HAP-1 (cell line): ENCODE measurements around the gene TBX4.

Experiments
- DNase-seq, 2 experiments: peaks; one replicate each; pipeline ENCODE4 v3.0.0-alpha.2; 2016 to 2020; ENCODE audit warnings: low spot score in 2 of 2
- H3K27me3 ChIP-seq: fragments of 250-450 bp; sonication (Bioruptor Pico); 2 replicates; pipeline ENCODE4 v1.5.1; 2020; ENCODE audit warnings: low read depth, mild to moderate bottlenecking, moderate library complexity
- H3K36me3 ChIP-seq: fragments of 250-450 bp; sonication (Bioruptor Pico); replicated peaks from 2 replicates; pipeline ENCODE4 v1.5.1; 2020; ENCODE audit warnings: mild to moderate bottlenecking
- H3K4me1 ChIP-seq: fragments of 250-450 bp; sonication (Bioruptor Pico); 2 replicates; pipeline ENCODE4 v1.5.1; 2020; ENCODE audit warnings: mild to moderate bottlenecking
- H3K4me3 ChIP-seq: fragments of 250-450 bp; sonication (Bioruptor Pico); 2 replicates; pipeline ENCODE4 v1.5.1; 2020; ENCODE audit warnings: mild to moderate bottlenecking, moderate library complexity
- H3K9me3 ChIP-seq: fragments of 250-450 bp; sonication (Bioruptor Pico); 2 replicates; pipeline ENCODE4 v1.5.1; 2020; ENCODE audit warnings: mild to moderate bottlenecking, moderate library complexity
- in situ Hi-C: fragments of 300-500 bp; cut with MboI; formaldehyde crosslinking; loops from 3 replicates; pipeline ENCODE4 v1.14.3; 2020; ENCODE audit warnings: low sequenced_read_pairs, inconsistent platforms, mixed read lengths

TBX4 gene

GRCh38 chr17:61464843-61465180, 12.6 kb downstream of the TBX4 start:
- no peak for DNase-seq
- in situ Hi-C loops = no loop called here
- Histone ChIP-seq H3K4me3 (no peak overlapping the region), H3K27me3 (no peaks in the 10 kb centered on the region), H3K9me3 (no peaks in the 10 kb centered on the region), H3K36me3 (no peaks in the 10 kb centered on the region), H3K4me1 (0 out of 2 replicates have a peak, but pooled peaks cover 4% of the 10 kb centered on the region)

DNA sequence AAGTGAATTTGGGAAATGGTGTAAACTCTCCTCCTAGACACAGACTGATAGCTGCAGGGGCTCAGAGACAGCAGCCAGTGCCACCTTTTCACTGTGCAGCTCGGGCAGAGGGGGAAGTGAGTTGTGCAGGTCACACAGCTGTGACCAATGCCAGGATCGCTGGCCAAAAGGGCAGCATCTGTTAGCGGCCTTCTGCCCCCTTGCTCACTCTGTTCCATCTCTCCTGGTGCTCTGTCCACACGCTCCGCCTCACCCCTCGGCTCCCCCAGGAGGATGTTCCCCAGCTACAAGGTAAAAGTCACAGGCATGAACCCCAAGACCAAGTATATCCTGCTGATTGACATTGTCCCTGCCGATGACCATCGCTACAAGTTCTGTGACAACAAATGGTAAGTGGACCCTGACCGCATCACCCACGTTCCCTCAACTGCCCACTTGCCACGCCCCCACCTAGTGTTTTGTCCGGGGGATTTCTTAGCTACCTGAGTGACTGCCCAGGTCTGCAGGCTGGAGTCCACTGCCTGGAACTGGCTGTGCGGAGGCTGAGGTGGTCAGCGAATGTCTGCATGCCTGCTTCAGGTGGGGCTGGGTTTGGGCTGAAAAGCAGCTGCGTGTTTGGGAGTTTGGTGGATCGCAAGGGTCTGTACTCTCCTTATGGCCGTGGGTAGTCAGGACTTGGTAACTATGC, 13.5 kb downstream of the TBX4 start:
- Histone ChIP-seq H3K36me3 (no peaks in the 10 kb centered on the region), H3K27me3 (no peaks in the 10 kb centered on the region), H3K4me1 (0 out of 2 replicates have a peak, but pooled peaks cover 4% of the 10 kb centered on the region), H3K4me3 (no peak overlapping the region), H3K9me3 (no peaks in the 10 kb centered on the region)
- in situ Hi-C loops = no loop called here
- DNase-seq = no peak

DNA sequence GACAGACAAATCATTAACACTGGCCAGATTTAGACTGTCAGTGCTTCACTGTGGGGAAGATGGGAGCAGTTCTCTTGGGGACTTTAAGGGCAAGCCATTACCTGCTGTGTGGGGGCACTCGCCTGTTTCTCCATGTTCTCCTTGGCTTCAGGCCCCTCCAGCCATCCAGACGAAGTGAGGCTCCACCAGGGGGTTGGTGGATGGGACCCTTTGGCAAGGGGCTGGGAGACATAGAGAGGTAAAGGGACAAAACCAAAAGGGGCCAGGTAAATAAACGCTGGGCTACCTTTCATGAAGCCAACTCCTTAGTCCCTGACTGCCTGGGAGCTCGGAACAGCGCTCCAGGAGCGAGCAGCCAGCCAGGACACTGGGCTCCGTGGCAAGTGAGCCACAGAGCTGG, 14.0 kb downstream of the TBX4 start:
- no peak for DNase-seq
- H3K27me3 ChIP-seq = no peaks in the 10 kb centered on the region
- H3K4me1 ChIP-seq = 0 out of 2 replicates have a peak, but pooled peaks cover 4% of the 10 kb centered on the region
- no peaks in the 10 kb centered on the region for H3K9me3 ChIP-seq
- H3K36me3 ChIP-seq = no peaks in the 10 kb centered on the region
- H3K4me3 ChIP-seq = no peak overlapping the region
- in situ Hi-C loops = no loop called here

GRCh38 chr17:61467416-61468262, 15.4 kb downstream of the TBX4 start:
- no peaks in the 10 kb centered on the region for H3K4me1 ChIP-seq
- peak in 1 of 2 experiments; percentile 67 for DNase-seq
- H3K36me3 ChIP-seq = no peaks in the 10 kb centered on the region
- H3K4me3 ChIP-seq = no peak overlapping the region
- H3K27me3 ChIP-seq = no peaks in the 10 kb centered on the region
- in situ Hi-C loops = no loop called here
- no peaks in the 10 kb centered on the region for H3K9me3 ChIP-seq

DNA sequence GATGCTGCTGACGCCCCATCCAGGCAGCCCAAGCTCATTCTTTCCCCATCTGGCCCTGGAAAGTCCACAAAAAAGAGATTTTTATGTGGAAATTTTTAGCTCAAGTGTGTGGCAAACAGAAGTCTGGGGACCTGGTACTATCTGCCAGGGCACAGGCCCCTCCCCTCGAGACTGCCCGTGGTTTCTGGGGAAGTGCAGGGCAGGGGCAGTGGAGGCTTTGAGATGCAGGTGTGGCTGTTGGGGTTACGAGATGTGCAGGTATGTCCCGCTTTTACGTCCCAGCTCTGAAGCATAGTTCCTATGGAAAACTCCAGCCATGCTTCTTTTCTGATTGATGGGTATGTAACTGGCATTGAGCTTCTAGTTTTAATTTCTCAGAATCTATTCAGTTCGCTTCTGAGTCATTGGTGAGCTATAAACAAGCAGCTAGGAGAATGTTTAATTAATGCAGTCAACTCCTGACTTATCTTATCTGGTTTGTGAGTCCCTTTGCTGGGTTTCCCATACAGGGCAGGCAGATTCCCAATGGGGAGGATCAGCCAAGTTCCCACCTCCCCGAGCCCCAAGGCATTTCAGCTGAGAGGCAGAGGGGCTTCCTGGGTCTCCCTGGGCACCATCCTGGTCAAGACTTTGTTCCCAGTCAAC, 16.2 kb downstream of the TBX4 start:
- H3K36me3 ChIP-seq = no peaks in the 10 kb centered on the region
- no peak overlapping the region for H3K4me3 ChIP-seq
- no peak for DNase-seq
- H3K27me3 ChIP-seq = no peaks in the 10 kb centered on the region
- H3K4me1 ChIP-seq = no peaks in the 10 kb centered on the region
- in situ Hi-C loops = no loop called here
- no peaks in the 10 kb centered on the region for H3K9me3 ChIP-seq

DNA sequence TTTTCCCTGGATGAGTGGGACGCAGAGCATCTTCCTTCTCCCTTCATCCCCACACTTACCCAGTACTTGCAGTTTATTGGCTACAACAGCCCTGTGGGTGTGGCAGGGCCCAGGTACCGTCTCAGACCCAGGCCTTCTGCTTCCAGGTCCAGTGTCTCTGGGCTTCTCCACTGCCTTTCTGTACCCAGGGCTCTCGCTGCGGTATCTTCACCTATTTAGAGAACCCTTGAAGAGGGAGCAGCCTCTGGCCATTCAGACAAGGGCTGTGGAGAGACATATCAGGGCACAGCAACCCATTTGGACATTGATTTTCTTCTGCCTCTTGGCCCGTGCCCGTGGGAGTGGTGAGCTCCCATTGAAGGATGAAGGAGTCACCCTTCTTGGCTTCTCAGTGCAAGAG, 17.3 kb downstream of the TBX4 start:
- no peaks in the 10 kb centered on the region for H3K27me3 ChIP-seq
- in situ Hi-C loops = no loop called here
- no peaks in the 10 kb centered on the region for H3K9me3 ChIP-seq
- DNase-seq = no peak
- no peak overlapping the region for H3K4me3 ChIP-seq
- no peaks in the 10 kb centered on the region for H3K4me1 ChIP-seq
- H3K36me3 ChIP-seq = no peaks in the 10 kb centered on the region

- Histone ChIP-seq H3K27me3 (no peaks in the 10 kb centered on the region), H3K9me3 (no peaks in the 10 kb centered on the region), H3K4me3 (no peak overlapping the region), H3K36me3 (no peaks in the 10 kb centered on the region), H3K4me1 (no peaks in the 10 kb centered on the region)
- in situ Hi-C loops = no loop called here
- no peak for DNase-seq
Measured at GRCh38 chr17:61469949-61470348, 17.7 kb downstream of the TBX4 start.

GRCh38 chr17:61470530-61471136, 18.4 kb downstream of the TBX4 start:
- in situ Hi-C loops = no loop called here
- H3K27me3 ChIP-seq = no peaks in the 10 kb centered on the region
- no peaks in the 10 kb centered on the region for H3K36me3 ChIP-seq
- H3K9me3 ChIP-seq = no peaks in the 10 kb centered on the region
- no peaks in the 10 kb centered on the region for H3K4me1 ChIP-seq
- no peak overlapping the region for H3K4me3 ChIP-seq
- no peak for DNase-seq

- Histone ChIP-seq H3K27me3 (no peaks in the 10 kb centered on the region), H3K9me3 (no peaks in the 10 kb centered on the region), H3K36me3 (no peaks in the 10 kb centered on the region), H3K4me1 (no peaks in the 10 kb centered on the region), H3K4me3 (no peak overlapping the region)
- in situ Hi-C loops = no loop called here
- DNase-seq = no peak
Measured at GRCh38 chr17:61474235-61474927, 22.2 kb downstream of the TBX4 start.

DNA sequence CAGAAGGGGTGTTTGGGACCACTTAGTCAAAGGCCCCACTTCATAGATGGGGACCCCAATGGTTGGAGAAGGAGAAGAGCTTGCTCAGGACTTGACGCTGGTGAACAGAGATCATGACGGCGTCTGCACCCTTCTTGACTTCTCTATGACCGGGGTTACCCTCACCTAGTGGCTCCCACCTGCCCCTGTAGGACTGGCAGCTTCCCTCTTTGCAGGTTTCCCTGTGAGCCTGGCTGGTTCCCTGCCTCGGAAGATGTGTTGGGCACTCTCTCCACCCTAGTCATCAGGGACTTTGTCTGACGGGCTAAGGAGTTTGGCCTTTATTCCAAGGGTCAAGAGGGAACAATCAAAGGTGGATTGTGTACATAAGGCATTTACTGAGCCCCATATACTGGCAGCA, 22.7 kb downstream of the TBX4 start:
- in situ Hi-C loops = no loop called here
- H3K27me3 ChIP-seq = no peaks in the 10 kb centered on the region
- no peak overlapping the region for H3K4me3 ChIP-seq
- no peaks in the 10 kb centered on the region for H3K36me3 ChIP-seq
- no peak for DNase-seq
- H3K4me1 ChIP-seq = no peaks in the 10 kb centered on the region
- H3K9me3 ChIP-seq = no peaks in the 10 kb centered on the region

- DNase-seq = no peak
- no peaks in the 10 kb centered on the region for H3K36me3 ChIP-seq
Measured at GRCh38 chr17:61475726-61476125, 23.5 kb downstream of the TBX4 start.

GRCh38 chr17:61476476-61477203, 24.4 kb downstream of the TBX4 start:
- H3K4me1 ChIP-seq = no peaks in the 10 kb centered on the region
- DNase-seq = no peak
- no peaks in the 10 kb centered on the region for H3K27me3 ChIP-seq
- H3K9me3 ChIP-seq = no peaks in the 10 kb centered on the region
- no peak overlapping the region for H3K4me3 ChIP-seq
- in situ Hi-C loops = no loop called here
- H3K36me3 ChIP-seq = no peaks in the 10 kb centered on the region

More at GRCh38 chr17:61475726-61476125, 23.5 kb downstream of the TBX4 start:
- in situ Hi-C loops = no loop called here
- no peak overlapping the region for H3K4me3 ChIP-seq
- no peaks in the 10 kb centered on the region for H3K9me3 ChIP-seq
- no peaks in the 10 kb centered on the region for H3K4me1 ChIP-seq
- no peaks in the 10 kb centered on the region for H3K27me3 ChIP-seq
